H1 (cell line): ENCODE results near the gene ACKR3.

ENCODE experiments used
- BCL11A ChIP-seq, 2 experiments: IDR thresholded peaks; one replicate each; pipeline ENCODE4 v1.6.1; 2011; ENCODE audit warnings: low read depth in 2 of 2, low read length in 2 of 2, mild to moderate bottlenecking in 2 of 2
- BRCA1 ChIP-seq: IDR thresholded peaks from 2 replicates; pipeline ENCODE4 v1.6.1; 2012; ENCODE audit warnings: low read depth, low read length, improper control_type of control experiment
- CHD2 ChIP-seq: IDR thresholded peaks from 2 replicates; pipeline ENCODE4 v1.6.1; 2012; ENCODE audit warnings: low read length, improper control_type of control experiment
- EP300 ChIP-seq, 2 experiments: IDR thresholded peaks; 1 replicate in 1 of 2; 2 replicates in 1 of 2; pipeline ENCODE4 v1.6.1; 2011 to 2012; ENCODE audit warnings: low read depth in 2 of 2, low read length in 2 of 2, mild to moderate bottlenecking in 2 of 2, borderline replicate concordance in 1 of 2, inconsistent platforms in 1 of 2, moderate library complexity in 1 of 2
- EZH2 ChIP-seq: fragments of 200-600 bp; sonication (generic); IDR thresholded peaks from 2 replicates; pipeline ENCODE4 v1.7.1; 2012; ENCODE audit warnings: low read depth, mild to moderate bottlenecking, moderate library complexity, low read length, inconsistent platforms; ENCODE audit not compliant: severe bottlenecking
- GABPA ChIP-seq: IDR thresholded peaks from 2 replicates; pipeline ENCODE4 v1.6.1; 2011; ENCODE audit warnings: mild to moderate bottlenecking, low read length, moderate library complexity, borderline replicate concordance; ENCODE audit not compliant: insufficient read depth
- HDAC2 ChIP-seq, 2 experiments: fragments of 300-600 bp in 1 of 2; sonication (generic) in 1 of 2; IDR thresholded peaks; 2 replicates each; pipeline ENCODE4 v1.6.1; 2011 to 2012; ENCODE audit warnings: low read depth in 2 of 2, low read length in 2 of 2, mild to moderate bottlenecking in 2 of 2, moderate library complexity in 2 of 2, borderline replicate concordance in 1 of 2, inconsistent platforms in 1 of 2
- JUN ChIP-seq: IDR thresholded peaks from 2 replicates; pipeline ENCODE4 v1.6.1; 2011; ENCODE audit warnings: low read depth, mild to moderate bottlenecking, improper control_type of control experiment, low read length
- PHF8 ChIP-seq: fragments of 200-600 bp; sonication (generic); conservative IDR thresholded peaks from 2 replicates; pipeline ENCODE4 v1.7.1; 2012; ENCODE audit warnings: low read depth, mild to moderate bottlenecking, inconsistent platforms, low read length, moderate library complexity
- POLR2A ChIP-seq, 2 experiments: IDR thresholded peaks; 1 replicate in 1 of 2; 2 replicates in 1 of 2; pipeline ENCODE4 v1.6.1; 2011; ENCODE audit warnings: low read depth in 2 of 2, low read length in 2 of 2, mild to moderate bottlenecking in 2 of 2; ENCODE audit errors: control extremely low read depth in 1 of 2
- POLR2AphosphoS5 ChIP-seq: IDR thresholded peaks from 2 replicates; pipeline ENCODE4 v1.6.1; 2011; ENCODE audit warnings: low read depth, low read length
- TAF7 ChIP-seq: optimal IDR thresholded peaks from 2 replicates; pipeline ENCODE3; 2011; ENCODE audit warnings: low read depth, mild to moderate bottlenecking, inconsistent platforms, low read length, moderate library complexity, borderline replicate concordance
- TF ChIP-seq, protein P1 (sequence below), 3 experiments: IDR thresholded peaks; 1 replicate in 2 of 3; 2 replicates in 1 of 3; pipeline versions ENCODE4 v1.5.1 to v1.6.1; 2011; ENCODE audit warnings: low read length in 3 of 3, mild to moderate bottlenecking in 3 of 3, inconsistent platforms in 2 of 3, low read depth in 1 of 3, moderate library complexity in 1 of 3; ENCODE audit not compliant: insufficient read depth in 1 of 3; ENCODE audit errors: control extremely low read depth in 1 of 3
- TF ChIP-seq, protein P2 (sequence below): IDR thresholded peaks from 2 replicates; pipeline ENCODE4 v1.6.1; 2012; ENCODE audit warnings: inconsistent platforms

DNA sequence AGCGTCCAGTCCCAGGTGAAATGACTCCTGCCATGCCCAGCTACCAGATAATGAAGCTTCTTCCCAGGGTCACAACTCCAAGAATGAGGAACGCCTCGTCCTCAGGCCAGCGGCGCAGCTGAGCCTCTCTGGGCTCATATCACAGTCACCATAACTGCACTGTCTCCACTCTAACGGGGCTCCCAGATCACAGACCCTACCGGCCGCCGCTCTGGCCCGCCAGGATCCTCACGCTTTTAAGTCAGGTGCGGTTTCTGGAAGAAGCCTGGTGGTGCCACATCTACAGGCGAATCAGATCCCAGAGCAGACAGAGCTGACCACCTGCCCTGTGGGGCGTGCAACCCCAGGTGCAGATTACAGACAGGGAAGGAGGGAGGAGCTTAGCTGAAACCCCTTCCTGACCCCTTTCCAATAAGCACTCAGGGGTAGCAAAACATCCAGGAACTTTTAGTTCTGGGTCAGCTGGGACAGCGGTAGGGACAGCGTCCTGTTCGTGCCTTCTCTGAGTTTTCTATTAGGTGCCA is 3.7 kb upstream of the ACKR3 start:
- TF ChIP-seq, protein P1, sequence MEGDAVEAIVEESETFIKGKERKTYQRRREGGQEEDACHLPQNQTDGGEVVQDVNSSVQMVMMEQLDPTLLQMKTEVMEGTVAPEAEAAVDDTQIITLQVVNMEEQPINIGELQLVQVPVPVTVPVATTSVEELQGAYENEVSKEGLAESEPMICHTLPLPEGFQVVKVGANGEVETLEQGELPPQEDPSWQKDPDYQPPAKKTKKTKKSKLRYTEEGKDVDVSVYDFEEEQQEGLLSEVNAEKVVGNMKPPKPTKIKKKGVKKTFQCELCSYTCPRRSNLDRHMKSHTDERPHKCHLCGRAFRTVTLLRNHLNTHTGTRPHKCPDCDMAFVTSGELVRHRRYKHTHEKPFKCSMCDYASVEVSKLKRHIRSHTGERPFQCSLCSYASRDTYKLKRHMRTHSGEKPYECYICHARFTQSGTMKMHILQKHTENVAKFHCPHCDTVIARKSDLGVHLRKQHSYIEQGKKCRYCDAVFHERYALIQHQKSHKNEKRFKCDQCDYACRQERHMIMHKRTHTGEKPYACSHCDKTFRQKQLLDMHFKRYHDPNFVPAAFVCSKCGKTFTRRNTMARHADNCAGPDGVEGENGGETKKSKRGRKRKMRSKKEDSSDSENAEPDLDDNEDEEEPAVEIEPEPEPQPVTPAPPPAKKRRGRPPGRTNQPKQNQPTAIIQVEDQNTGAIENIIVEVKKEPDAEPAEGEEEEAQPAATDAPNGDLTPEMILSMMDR (IDR thresholded peaks at IDR 0.05; ENCODE audit: control extremely low read depth in 1 of 3, insufficient read depth in 1 of 3, low read depth in 1 of 3, low read length in 3 of 3) = no peak
- TF ChIP-seq TAF7 = no peak
- no peak for TF ChIP-seq CHD2
- TF ChIP-seq POLR2A (IDR thresholded peaks at IDR 0.05; ENCODE audit: control extremely low read depth in 1 of 2, low read depth in 2 of 2, low read length in 2 of 2) = no peak
- no peak for TF ChIP-seq PHF8
- no peak for TF ChIP-seq HDAC2 (IDR thresholded peaks at IDR 0.05; ENCODE audit: borderline replicate concordance in 1 of 2, low read depth in 2 of 2, low read length in 2 of 2)
- no peak for TF ChIP-seq EP300 (IDR thresholded peaks at IDR 0.05; ENCODE audit: borderline replicate concordance in 1 of 2, low read depth in 2 of 2, low read length in 2 of 2)
- no peak for TF ChIP-seq BCL11A (IDR thresholded peaks at IDR 0.05; ENCODE audit: low read depth in 2 of 2, low read length in 2 of 2)
- TF ChIP-seq EZH2 = no peak
- no peak for TF ChIP-seq GABPA
- no peak for TF ChIP-seq JUN
- no peak for TF ChIP-seq POLR2AphosphoS5
- TF ChIP-seq, protein P2, sequence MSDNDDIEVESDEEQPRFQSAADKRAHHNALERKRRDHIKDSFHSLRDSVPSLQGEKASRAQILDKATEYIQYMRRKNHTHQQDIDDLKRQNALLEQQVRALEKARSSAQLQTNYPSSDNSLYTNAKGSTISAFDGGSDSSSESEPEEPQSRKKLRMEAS = no peak
- TF ChIP-seq BRCA1 = no peak
